Coronary artery (tissue), 2 donors: ENCODE data around the gene APBA1.

ENCODE experiments used
- DNase-seq: peaks from one replicate; pipeline ENCODE4 v3.0.0-alpha.2; 2017; ENCODE audit warnings: low spot score
- H3K27ac ChIP-seq, 2 donors: fragments of 200-600 bp; sonication (generic); one replicate each; pipeline ENCODE4 v1.5.1; 2016 to 2019
- H3K4me3 ChIP-seq: fragments of 200-600 bp; sonication (generic); 2 replicates; pipeline ENCODE4 v1.5.1; 2016; ENCODE audit warnings: mild to moderate bottlenecking, moderate library complexity
- CTCF ChIP-seq: fragments of 200-600 bp; sonication (generic); IDR thresholded peaks from one replicate; pipeline ENCODE4 v1.5.1; 2019; ENCODE audit warnings: antibody characterized with exemption

APBA1 gene

GRCh38 chr9:69623276-69623675 is 48.9 kb downstream of the APBA1 start:
- H3K4me3 ChIP-seq, result no peak overlapping the region
- TF ChIP-seq CTCF, result no peak
- H3K27ac ChIP-seq, result no peak overlapping the region
- DNase-seq, result no peak

GRCh38 chr9:69622676-69623075 is 49.5 kb downstream of the APBA1 start:
- no peak for DNase-seq
- Histone ChIP-seq H3K4me3 (no peak overlapping the region), H3K27ac (no peak overlapping the region)
- TF ChIP-seq CTCF, result no peak

- Histone ChIP-seq H3K27ac (no peak overlapping the region), H3K4me3 (no peak overlapping the region)
- DNase-seq, result no peak
- TF ChIP-seq CTCF, result no peak
These were observed 50.3 kb downstream of the APBA1 start for GRCh38 chr9:69621730-69622460.

GRCh38 chr9:69620731-69621130 is 51.4 kb downstream of the APBA1 start:
- no peak overlapping the region for H3K27ac ChIP-seq
- no peak for TF ChIP-seq CTCF

GRCh38 chr9:69619233-69619632 is 52.9 kb downstream of the APBA1 start:
- no peak for TF ChIP-seq CTCF
- no peak for DNase-seq
- H3K4me3 ChIP-seq, result no peak overlapping the region
- H3K27ac ChIP-seq, result no peak overlapping the region

More at GRCh38 chr9:69620731-69621130, 51.4 kb downstream of the APBA1 start:
- no peak for DNase-seq
- H3K4me3 ChIP-seq, result no peak overlapping the region

GRCh38 chr9:69617006-69617405 is 55.2 kb downstream of the APBA1 start:
- no peak overlapping the region for H3K4me3 ChIP-seq
- TF ChIP-seq CTCF, result no peak
- H3K27ac ChIP-seq, result no peak overlapping the region
- no peak for DNase-seq

GRCh38 chr9:69615880-69616279 is 56.3 kb downstream of the APBA1 start:
- no peak for TF ChIP-seq CTCF
- DNase-seq, result no peak
- H3K27ac ChIP-seq, result no peak overlapping the region
- no peak overlapping the region for H3K4me3 ChIP-seq
